ENCODE results near the gene RHPN2. TPM values are rescaled to one million over a fixed set of nuclear protein-coding genes. Genes with fewer than 3 reads are reported as not detected.
A peak's percentile ranks its signal among the peaks of the same experiment; 100 is the strongest.

RHPN2 gene
- total RNA-seq, 2 experiments from 2014 or later = 4.5 to 5.3 TPM

DNA sequence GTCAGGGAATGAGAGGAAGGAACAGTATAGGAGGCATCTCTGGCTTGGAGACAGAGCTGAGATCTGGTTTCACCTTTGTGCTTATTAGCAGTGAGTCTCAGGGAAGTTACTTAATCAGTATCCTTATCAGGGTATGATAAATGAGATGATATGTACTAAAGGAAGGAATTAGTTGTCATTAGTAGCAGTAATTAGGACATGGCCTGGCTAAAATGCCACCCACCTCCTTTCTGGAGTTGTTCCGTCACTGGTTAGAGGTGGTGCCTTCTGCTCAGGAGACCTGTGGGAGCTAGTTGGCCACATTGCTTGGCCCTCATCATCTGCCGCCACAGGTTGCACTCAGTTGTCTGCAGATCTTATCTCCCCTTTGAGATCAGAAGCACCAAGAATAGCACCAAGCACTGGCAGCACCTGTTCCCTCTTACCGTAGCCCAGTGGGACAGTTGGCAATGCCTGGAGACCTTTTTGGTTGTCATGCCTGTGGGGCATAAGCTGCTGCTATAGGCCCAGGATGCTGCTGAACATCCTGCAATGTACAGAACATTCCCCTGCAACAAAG is 21.0 kb upstream of the RHPN2 start:
- H3K27me3 Mint-ChIP-seq = no peaks in the 10 kb centered on the region
- no peak overlapping the region for H3K27ac Mint-ChIP-seq
- H3K4me1 Mint-ChIP-seq = peaks cover 25% of the 10 kb centered on the region
- H3K36me3 Mint-ChIP-seq = peaks cover 13% of the 10 kb centered on the region
- no peak overlapping the region for H3K4me3 Mint-ChIP-seq
- no peaks in the 10 kb centered on the region for H3K9me3 Mint-ChIP-seq
- DNase-seq = no peak

DNA sequence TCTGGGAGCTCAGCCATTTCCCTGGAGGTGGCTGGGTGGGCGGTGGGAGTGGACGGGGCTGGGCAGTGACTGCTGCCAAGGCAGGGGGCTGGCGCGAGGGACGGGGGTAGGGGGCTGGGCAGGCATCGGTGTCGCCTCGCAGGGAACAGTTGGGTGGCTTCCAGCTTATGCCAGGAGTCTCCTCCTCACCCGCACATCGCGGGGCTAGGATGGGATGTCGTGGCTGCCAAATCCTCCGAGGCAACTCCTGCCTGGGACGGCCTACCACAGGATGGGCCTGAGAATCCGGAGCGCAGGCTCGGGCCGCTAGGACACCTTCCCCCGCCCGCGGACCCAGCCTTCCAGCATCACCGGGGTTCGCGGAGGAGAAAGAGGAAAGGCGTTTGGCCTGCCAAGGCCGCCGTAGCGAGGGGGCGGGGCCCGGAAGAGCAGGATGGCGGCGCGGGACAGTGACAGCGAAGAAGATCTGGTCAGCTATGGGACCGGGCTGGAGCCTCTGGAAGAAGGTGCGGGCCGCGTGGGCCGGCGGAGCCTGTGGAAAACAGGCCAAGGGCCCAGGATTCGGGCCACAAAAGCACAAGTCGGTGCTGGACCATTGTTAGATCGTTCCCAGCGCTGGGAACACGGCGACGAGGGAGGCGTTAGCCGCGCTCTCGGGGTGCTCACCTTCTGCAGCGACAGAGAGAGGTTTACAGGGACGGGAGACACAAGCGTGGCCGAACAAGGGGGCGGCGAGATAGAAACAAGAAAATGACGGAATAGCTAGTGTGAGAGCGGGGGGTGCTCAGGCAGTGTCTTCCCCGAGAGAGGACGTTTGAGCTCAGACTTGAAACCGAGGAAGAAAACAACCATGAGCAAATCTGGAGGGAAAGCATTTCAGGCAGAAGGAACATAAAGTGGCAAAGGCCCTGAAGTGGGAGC is 16.3 kb upstream of the RHPN2 start, which contains the start of gene GPATCH1:
GPATCH1 (plus strand) TSS at position 421 of the 921 bp plus-strand sequence; CDS start at position 434, 13 bp downstream.
- peak; percentile 91 for DNase-seq
- peaks cover 29% of the 10 kb centered on the region for H3K4me1 Mint-ChIP-seq
- H3K4me3 Mint-ChIP-seq = peak within 1 kb of the TSS; percentile 97
- H3K9me3 Mint-ChIP-seq = no peaks in the 10 kb centered on the region
- peaks cover 2% of the 10 kb centered on the region for H3K27me3 Mint-ChIP-seq
- H3K36me3 Mint-ChIP-seq = peaks cover 4% of the 10 kb centered on the region
- H3K27ac Mint-ChIP-seq = peak within 1 kb of the TSS; percentile 91

- Mint-ChIP-seq H3K27me3 (peaks cover 7% of the 10 kb centered on the region), H3K4me1 (peaks cover 5% of the 10 kb centered on the region), H3K9me3 (no peaks in the 10 kb centered on the region), H3K4me3 (no peak overlapping the region), H3K36me3 (no peaks in the 10 kb centered on the region), H3K27ac (no peak overlapping the region)
- no peak for DNase-seq
These were observed 10.8 kb upstream of the RHPN2 start for GRCh38 chr19:33075519-33075918.

GRCh38 chr19:33071887-33072286 is 7.2 kb upstream of the RHPN2 start:
- H3K27me3 Mint-ChIP-seq = peaks cover 7% of the 10 kb centered on the region
- no peaks in the 10 kb centered on the region for H3K4me1 Mint-ChIP-seq
- no peak for DNase-seq
- no peaks in the 10 kb centered on the region for H3K36me3 Mint-ChIP-seq
- no peak overlapping the region for H3K4me3 Mint-ChIP-seq
- H3K27ac Mint-ChIP-seq = no peak overlapping the region
- no peaks in the 10 kb centered on the region for H3K9me3 Mint-ChIP-seq

DNA sequence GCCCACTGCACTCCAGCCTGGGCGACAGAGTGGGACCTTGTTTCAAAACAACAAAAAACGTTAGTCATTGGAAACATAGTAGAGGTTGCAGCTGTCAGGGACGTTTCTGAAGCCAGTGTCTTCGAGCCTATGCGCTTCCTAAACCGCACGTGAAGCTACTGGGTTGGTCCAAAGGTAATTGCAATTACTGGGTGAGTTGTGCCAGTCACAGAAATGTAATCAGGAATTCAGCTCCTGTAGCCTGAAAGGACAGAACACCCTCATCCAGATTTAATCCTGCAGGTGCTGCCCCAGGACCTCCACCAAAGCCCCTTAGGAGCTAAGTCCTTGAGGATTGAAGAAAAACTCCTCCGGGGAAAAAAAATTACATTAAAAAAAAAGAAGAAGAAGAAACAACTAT is 2.4 kb upstream of the RHPN2 start:
- Mint-ChIP-seq H3K4me3 (no peak overlapping the region), H3K36me3 (no peaks in the 10 kb centered on the region), H3K27me3 (peaks cover 30% of the 10 kb centered on the region), H3K4me1 (no peaks in the 10 kb centered on the region), H3K9me3 (no peaks in the 10 kb centered on the region), H3K27ac (no peak overlapping the region)
- DNase-seq = no peak

DNA sequence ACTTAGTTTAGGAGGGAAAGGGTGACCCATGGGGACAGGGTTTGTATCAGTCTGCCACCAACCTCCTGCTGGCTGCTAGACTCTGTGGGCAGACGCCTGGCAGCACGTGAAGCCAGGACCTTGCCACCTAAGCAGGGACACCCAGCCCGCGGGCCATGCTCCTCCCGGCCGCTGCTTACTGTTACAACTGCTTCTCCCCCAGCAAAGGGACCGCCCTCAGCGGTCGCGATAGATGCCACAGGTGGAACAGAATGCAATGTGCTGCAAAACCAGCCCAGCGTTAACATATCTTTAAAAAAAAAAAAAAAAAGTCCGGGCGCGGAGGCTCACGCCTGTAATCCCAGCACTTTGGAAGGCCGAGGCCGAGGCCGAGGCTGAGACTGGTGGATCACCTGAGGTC is 1.9 kb upstream of the RHPN2 start:
- Mint-ChIP-seq H3K9me3 (no peaks in the 10 kb centered on the region), H3K4me3 (no peak overlapping the region), H3K27me3 (peaks cover 33% of the 10 kb centered on the region), H3K27ac (no peak overlapping the region), H3K36me3 (no peaks in the 10 kb centered on the region), H3K4me1 (no peaks in the 10 kb centered on the region)
- no peak for DNase-seq

DNA sequence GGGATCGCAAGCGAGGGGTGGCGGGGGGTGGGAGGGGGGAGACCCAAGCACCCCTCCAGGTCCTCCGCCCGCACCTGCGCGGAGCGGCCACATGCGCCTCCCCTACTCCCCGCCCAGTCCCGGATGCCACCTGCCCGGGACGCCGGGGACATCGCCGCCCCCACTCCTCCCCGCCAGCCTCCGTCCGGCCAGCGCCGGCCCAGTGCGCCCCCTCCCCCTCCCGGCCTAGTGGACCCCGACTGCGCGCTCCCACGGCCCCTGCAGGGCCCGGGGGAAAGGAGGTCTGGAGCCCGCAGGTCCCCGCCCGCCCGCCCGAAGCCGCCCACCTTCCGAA is 263 bp downstream of the RHPN2 start:
- peak; percentile 38 for DNase-seq
- Mint-ChIP-seq H3K36me3 (no peaks in the 10 kb centered on the region), H3K9me3 (no peaks in the 10 kb centered on the region), H3K4me1 (no peaks in the 10 kb centered on the region), H3K4me3 (peak overlapping the region; percentile 71), H3K27me3 (peaks cover 37% of the 10 kb centered on the region), H3K27ac (no peak overlapping the region)

DNA sequence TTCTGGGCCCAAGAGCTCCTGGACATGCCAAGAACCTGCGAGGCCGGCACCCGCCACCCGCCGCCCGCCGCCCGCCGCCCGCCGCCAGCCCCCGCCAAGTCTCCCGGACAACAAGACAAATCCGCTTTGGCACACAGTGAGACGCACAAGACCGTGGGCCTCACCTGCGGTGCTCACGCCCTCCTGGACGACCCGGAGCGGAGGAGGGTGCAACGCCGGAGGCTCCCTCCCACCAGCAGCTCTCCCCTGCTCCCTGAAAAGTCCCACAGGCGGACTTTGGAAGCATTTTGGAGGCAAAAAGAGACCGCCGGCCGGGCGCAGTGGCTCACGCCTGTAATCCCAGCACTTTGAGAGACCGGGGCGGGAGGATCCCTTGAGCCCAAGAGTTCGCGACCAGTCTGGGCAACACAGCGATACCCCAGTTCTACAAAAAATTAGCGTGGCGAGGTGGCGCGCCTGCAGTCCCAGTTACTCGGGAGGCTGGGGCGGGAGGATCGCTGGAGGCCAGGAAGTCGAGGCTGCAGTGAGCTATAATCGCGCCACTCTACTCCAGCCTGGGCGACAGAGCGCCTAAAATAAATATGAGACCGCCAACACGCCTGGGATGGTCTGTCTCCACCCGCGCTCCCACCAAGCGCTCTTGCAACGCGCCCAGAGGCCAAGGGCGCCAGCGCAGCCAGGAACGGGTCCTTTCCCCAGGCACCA is 783 bp downstream of the RHPN2 start:
- no peaks in the 10 kb centered on the region for H3K4me1 Mint-ChIP-seq
- no peaks in the 10 kb centered on the region for H3K36me3 Mint-ChIP-seq
- peaks cover 37% of the 10 kb centered on the region for H3K27me3 Mint-ChIP-seq
- peak overlapping the region; percentile 71 for H3K4me3 Mint-ChIP-seq
- H3K9me3 Mint-ChIP-seq = no peaks in the 10 kb centered on the region
- H3K27ac Mint-ChIP-seq = no peak overlapping the region
- no peak for DNase-seq

DNA sequence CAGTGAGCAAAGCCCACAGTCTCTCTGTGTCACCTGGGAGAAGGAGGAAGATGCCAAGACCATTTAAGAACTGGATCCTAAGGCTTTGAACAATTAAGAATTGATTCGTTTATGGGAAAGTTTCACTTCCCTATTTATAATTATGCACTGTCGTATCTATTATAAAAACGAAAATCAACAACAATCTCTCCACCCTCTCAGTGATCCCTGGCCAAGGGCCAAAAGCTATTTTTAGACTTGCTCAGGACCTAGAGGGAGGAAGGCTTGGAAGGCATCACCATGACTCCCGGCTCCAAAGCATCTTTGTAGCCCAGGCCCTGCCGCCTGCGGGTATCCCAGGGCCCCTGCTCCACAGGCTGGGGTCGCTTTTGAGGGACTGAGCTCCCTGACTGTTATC is 1.3 kb downstream of the RHPN2 start:
- no peak for DNase-seq
- Mint-ChIP-seq H3K27me3 (peaks cover 37% of the 10 kb centered on the region), H3K36me3 (no peaks in the 10 kb centered on the region), H3K27ac (no peak overlapping the region), H3K4me1 (no peaks in the 10 kb centered on the region), H3K4me3 (no peak overlapping the region), H3K9me3 (no peaks in the 10 kb centered on the region)

GRCh38 chr19:33062902-33063301 is 1.8 kb downstream of the RHPN2 start:
- no peak for DNase-seq
- Mint-ChIP-seq H3K36me3 (no peaks in the 10 kb centered on the region), H3K27ac (no peak overlapping the region), H3K4me3 (no peak overlapping the region), H3K9me3 (no peaks in the 10 kb centered on the region), H3K4me1 (no peaks in the 10 kb centered on the region), H3K27me3 (peaks cover 37% of the 10 kb centered on the region)

- no peak overlapping the region for H3K27ac Mint-ChIP-seq
These were observed 4.1 kb downstream of the RHPN2 start for GRCh38 chr19:33060586-33060985.

DNA sequence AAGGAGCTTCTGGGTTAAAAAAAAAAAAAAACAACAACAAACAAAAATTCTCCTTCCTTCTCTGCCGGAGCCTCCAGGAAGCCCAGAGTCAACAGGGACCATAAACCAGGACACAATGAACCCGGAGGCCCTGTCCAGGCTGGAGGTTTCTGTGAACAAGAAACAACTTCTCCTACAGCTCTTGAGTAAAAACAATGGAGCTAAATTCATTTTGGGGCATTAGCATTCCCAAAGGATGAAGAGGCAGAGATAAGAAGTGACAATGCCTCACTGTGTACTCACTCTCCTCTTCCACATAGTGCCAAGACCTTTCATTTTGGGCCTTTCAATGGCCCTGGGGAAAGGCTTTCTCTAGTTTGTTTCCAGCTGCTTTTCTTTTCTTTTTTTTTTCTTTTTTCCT is 9.0 kb downstream of the RHPN2 start:
- Mint-ChIP-seq H3K27ac (no peak overlapping the region), H3K4me3 (no peak overlapping the region), H3K36me3 (no peaks in the 10 kb centered on the region), H3K27me3 (peaks cover under 1% of the 10 kb centered on the region), H3K9me3 (no peaks in the 10 kb centered on the region), H3K4me1 (no peaks in the 10 kb centered on the region)
- no peak for DNase-seq

More at GRCh38 chr19:33060586-33060985, 4.1 kb downstream of the RHPN2 start:
- DNase-seq = no peak
- no peaks in the 10 kb centered on the region for H3K9me3 Mint-ChIP-seq
- no peaks in the 10 kb centered on the region for H3K4me1 Mint-ChIP-seq
- H3K4me3 Mint-ChIP-seq = no peak overlapping the region
- H3K27me3 Mint-ChIP-seq = peaks cover 27% of the 10 kb centered on the region
- H3K36me3 Mint-ChIP-seq = no peaks in the 10 kb centered on the region

GRCh38 chr19:33054623-33055022 is 10.1 kb downstream of the RHPN2 start:
- Mint-ChIP-seq H3K4me1 (no peaks in the 10 kb centered on the region), H3K36me3 (no peaks in the 10 kb centered on the region)

GRCh38 chr19:33052352-33052972 is 12.2 kb downstream of the RHPN2 start:
- H3K4me1 Mint-ChIP-seq = no peaks in the 10 kb centered on the region
- H3K4me3 Mint-ChIP-seq = no peak overlapping the region
- H3K27ac Mint-ChIP-seq = no peak overlapping the region
- H3K36me3 Mint-ChIP-seq = no peaks in the 10 kb centered on the region
- H3K27me3 Mint-ChIP-seq = no peaks in the 10 kb centered on the region
- DNase-seq = no peak
- no peaks in the 10 kb centered on the region for H3K9me3 Mint-ChIP-seq

More at GRCh38 chr19:33054623-33055022, 10.1 kb downstream of the RHPN2 start:
- H3K4me3 Mint-ChIP-seq = no peak overlapping the region
- no peak for DNase-seq
- H3K27me3 Mint-ChIP-seq = no peaks in the 10 kb centered on the region
- no peak overlapping the region for H3K27ac Mint-ChIP-seq
- no peaks in the 10 kb centered on the region for H3K9me3 Mint-ChIP-seq

GRCh38 chr19:33050110-33050509 is 14.6 kb downstream of the RHPN2 start:
- H3K4me1 Mint-ChIP-seq = no peaks in the 10 kb centered on the region
- H3K27me3 Mint-ChIP-seq = no peaks in the 10 kb centered on the region
- H3K4me3 Mint-ChIP-seq = no peak overlapping the region
- H3K36me3 Mint-ChIP-seq = no peaks in the 10 kb centered on the region
- DNase-seq = no peak
- H3K27ac Mint-ChIP-seq = no peak overlapping the region
- H3K9me3 Mint-ChIP-seq = no peaks in the 10 kb centered on the region

Measured in activated naive CD8-positive, alpha-beta T cell treated with anti-CD3 and anti-CD28 coated beads for 36 hours (primary cell).